Epidermal melanocyte (primary cell): ENCODE measurements around the gene SYNPO2.
A peak's percentile ranks its signal among the peaks of the same experiment; 100 is the strongest.

Source experiments
- DNase-seq: peaks from one replicate; pipeline ENCODE4 v3.0.0; 2011; ENCODE audit warnings: low spot score; ENCODE audit not compliant: insufficient read length

SYNPO2 gene

GRCh38 chr4:118935819-118936218 is 47.2 kb downstream of the SYNPO2 start:
- no peak for DNase-seq

DNA sequence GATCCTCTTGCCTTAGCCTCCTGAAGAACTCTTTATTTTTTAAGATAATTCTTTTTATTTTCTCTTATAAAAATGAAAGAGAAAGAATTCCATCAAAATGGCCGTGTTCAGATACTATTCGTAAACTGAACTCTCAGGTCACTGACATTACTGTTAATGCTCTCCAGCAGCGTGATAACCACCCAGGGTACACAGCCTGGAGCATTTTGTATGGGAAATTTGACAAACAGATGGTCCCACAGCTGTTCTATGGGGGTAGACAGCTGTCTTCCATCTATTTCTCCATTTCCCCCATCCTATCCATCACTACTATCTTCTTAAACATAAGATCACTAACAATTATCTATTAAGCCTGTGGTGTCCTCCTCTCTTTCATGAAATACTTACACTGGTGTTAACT is 47.8 kb downstream of the SYNPO2 start:
- DNase-seq = no peak

- no peak for DNase-seq
Measured at GRCh38 chr4:118939169-118939783, 50.6 kb downstream of the SYNPO2 start.

GRCh38 chr4:118941149-118941548 is 52.5 kb downstream of the SYNPO2 start:
- no peak for DNase-seq

- no peak for DNase-seq
Measured at GRCh38 chr4:118941799-118942198, 53.1 kb downstream of the SYNPO2 start.

- no peak for DNase-seq
Measured at GRCh38 chr4:118942465-118942864, 53.8 kb downstream of the SYNPO2 start.

GRCh38 chr4:118947095-118947494 is 58.4 kb downstream of the SYNPO2 start:
- DNase-seq = no peak

DNA sequence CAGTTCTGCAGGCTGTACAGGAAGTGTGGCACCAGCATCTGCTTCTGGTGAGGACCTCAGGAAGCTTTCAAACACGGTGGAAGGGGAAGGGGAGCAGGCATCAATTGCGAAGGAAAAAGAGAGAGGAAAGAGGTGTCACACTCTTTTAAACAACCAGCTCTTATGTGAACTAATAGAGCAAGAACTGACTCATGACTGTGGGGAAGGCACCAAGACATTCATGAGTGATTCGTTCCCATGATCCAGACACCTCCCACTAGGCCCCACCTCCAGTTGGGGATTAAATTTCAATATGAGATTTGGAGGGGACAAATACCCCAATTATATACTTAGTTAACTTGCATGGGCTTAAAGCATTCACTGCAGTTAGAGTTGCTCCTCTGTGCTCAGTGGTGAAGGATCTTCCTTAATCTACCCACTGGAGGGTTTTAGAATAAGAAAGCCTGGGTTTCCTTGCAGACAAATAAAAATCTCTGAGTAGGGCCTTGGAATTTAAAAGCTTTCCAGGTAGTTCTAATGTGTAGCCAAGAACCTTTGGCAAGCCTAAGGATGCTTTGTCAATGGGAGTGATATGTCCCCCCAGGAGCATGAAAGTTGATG is 60.0 kb downstream of the SYNPO2 start:
- no peak for DNase-seq

DNA sequence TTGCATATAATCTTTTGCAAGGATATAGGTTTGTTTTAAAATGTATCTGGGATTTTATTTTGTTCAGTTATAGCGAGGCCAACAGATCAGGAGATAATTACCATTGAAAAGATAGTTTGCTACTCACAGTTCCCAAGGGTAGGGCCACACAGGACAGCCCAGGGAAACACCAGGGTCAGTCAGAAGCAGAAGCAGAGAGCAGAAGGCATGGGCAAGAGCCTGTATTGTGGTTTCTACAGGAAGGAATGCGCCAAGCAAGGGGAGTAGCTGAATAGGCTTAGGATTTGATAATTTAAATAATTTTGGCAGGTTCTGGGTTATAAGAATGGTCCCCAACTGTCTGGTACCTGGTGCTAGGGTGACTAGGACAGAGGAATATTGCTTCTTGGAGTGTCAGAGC is 61.6 kb downstream of the SYNPO2 start:
- DNase-seq = no peak

- no peak for DNase-seq
Measured at GRCh38 chr4:118950929-118951570, 62.4 kb downstream of the SYNPO2 start.

- DNase-seq = no peak
Measured at GRCh38 chr4:118953276-118953675, 64.6 kb downstream of the SYNPO2 start.

GRCh38 chr4:118954246-118954645 is 65.6 kb downstream of the SYNPO2 start:
- DNase-seq = no peak

GRCh38 chr4:118955515-118955914 is 66.9 kb downstream of the SYNPO2 start:
- DNase-seq = no peak

- DNase-seq = no peak
Measured at GRCh38 chr4:118957722-118958445, 69.2 kb downstream of the SYNPO2 start.

DNA sequence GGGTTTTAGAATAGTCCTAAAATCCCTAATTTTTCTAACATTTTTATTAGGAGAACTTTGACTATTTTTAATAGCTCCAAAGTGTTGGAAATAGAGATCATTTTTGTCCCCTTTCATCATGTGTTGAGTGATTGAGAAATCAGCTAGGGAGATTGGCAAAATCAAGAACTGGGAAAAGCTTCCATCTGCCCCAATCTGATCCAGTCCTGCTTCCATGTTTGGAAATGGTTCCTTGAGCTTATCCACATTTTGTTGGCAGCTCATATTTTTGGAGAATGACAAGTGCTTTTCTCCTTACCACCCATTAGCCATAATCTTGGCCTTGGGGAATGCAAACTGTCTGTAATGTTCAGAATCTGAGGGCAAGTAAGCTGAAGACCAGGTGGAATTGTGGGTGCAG is 73.9 kb downstream of the SYNPO2 start:
- no peak for DNase-seq

DNA sequence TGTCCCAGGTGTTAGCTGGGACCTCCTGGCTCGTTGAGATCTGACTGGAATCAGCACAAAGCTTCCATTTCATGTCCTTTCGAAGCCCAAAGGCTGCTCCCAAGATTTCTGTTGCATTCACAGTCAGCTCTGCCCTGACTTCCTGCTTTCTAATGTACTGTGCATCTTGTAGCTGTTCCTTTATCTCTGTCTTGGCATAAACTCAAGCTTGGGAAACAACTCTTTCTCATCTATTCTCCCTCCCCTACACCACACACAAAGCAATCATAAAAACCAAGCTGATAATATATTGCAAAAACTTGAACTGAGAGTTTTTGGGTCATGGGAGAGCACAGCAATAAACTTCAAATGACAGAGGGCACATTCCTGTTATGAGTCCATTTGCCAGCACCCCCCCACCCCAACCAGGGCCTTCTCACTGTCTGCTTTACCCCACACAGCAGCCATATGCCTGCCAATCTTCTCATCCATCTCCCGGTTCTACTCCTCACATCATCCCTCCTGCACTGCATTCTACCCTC is 76.3 kb downstream of the SYNPO2 start:
- no peak for DNase-seq

GRCh38 chr4:118967393-118967792 is 78.7 kb downstream of the SYNPO2 start:
- no peak for DNase-seq

DNA sequence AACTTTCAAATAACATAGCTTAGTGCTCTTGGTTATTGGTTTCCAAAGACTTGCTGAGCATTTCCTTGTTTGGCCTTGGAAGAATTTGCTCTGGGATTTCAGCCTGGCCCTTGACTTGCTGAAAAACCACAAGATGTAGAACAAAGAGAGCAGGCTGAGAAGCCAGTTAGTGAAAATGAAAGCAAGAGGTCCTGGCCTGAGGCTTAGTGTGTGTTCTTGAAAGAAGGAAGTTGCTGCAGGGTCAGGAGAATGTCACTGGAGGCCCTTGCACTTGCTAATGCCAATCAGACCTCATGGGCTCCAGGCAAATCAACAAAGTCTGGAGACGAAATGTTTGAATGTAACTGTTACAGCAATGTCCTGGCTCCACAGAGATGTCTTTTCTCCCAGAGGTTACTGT is 79.4 kb downstream of the SYNPO2 start:
- peak; percentile 83 for DNase-seq

DNA sequence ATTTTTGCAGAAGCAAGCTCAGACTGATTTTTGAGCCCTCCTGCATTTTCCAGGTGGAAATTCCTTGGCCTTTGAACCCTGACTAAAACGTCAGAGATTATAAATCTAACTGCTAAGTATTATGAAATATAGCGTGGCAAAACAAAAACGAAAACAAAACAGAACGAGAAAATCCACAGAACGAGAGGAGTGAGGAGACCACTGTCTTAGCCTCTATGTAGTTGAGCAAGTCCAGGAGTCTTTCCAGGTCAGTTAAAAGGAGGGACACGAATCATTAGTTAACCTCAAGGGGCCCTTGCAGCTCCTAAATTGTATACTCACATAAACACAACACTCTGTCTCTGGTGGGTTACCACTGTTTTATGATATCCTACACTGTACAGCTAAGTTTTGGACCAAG is 80.2 kb downstream of the SYNPO2 start:
- no peak for DNase-seq

DNA sequence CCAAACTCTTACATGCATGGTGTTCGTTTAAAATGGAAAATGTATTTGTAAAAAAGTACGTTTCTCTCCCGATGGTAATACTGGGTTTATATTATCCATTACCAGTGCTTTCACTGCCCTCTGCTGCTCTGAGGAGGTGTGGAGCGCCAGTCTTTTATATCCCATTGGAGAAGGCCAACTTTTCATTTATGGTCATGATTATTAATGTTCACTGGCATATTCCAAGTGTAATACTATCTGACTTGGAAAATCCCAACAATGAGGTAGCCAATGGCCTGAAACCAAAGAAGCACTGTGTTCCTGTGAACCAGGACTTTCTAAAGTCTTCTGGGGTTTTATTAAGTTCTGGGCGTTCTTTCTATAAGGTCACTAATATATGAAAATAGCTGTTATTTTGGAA is 80.7 kb downstream of the SYNPO2 start:
- DNase-seq = peak; percentile 61

DNA sequence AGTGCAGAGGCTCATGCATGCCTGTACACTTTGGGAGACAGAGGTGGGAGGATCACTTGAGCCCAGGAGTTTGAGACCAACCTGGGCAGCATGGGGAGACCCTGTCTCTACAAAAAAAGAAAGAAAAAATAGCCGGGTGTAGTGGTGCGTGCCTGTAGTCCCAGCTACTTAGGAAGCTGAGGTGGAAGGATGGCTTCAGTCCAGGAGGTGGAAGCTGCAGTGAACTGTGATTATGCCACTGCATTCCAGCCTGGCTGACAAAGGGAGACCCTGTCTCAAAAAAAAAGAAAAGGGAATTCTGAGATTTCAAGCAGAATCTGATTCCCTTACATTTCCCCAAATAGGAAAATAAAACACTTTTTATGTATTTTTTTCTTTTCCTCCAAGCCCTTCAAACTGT is 83.5 kb downstream of the SYNPO2 start:
- DNase-seq = no peak

- DNase-seq = no peak
Measured at GRCh38 chr4:118973295-118973694, 84.6 kb downstream of the SYNPO2 start.
